ENCODE results near the gene AFF3.

AFF3 gene

GRCh38 chr2:100039291-100039980, 103.0 kb downstream of the AFF3 start:
- DNase-seq (ENCODE audit: low spot score): no peak
- in situ Hi-C loops (cut with MboI; ENCODE audit: low sequenced_read_pairs, unreplicated experiment): no loop called here
- TF ChIP-seq CTCF (IDR thresholded peaks at IDR 0.05; ENCODE audit: borderline replicate concordance, control extremely low read depth, extremely low read depth, insufficient read depth, missing control alignments): no peak

- in situ Hi-C loops (cut with MboI; ENCODE audit: low sequenced_read_pairs, unreplicated experiment): no loop called here
- no peak for TF ChIP-seq CTCF (IDR thresholded peaks at IDR 0.05; ENCODE audit: borderline replicate concordance, control extremely low read depth, extremely low read depth, insufficient read depth, missing control alignments)
- no peak for DNase-seq (ENCODE audit: low spot score)
These were observed 104.4 kb downstream of the AFF3 start for GRCh38 chr2:100038011-100038410.

GRCh38 chr2:100036793-100037192, 105.6 kb downstream of the AFF3 start:
- in situ Hi-C loops (cut with MboI; ENCODE audit: low sequenced_read_pairs, unreplicated experiment): no loop called here
- no peak for DNase-seq (ENCODE audit: low spot score)
- no peak for TF ChIP-seq CTCF (IDR thresholded peaks at IDR 0.05; ENCODE audit: borderline replicate concordance, control extremely low read depth, extremely low read depth, insufficient read depth, missing control alignments)

- no peak for TF ChIP-seq CTCF (IDR thresholded peaks at IDR 0.05; ENCODE audit: borderline replicate concordance, control extremely low read depth, extremely low read depth, insufficient read depth, missing control alignments)
- DNase-seq (ENCODE audit: low spot score): no peak
- in situ Hi-C loops (cut with MboI; ENCODE audit: low sequenced_read_pairs, unreplicated experiment): no loop called here
These were observed 106.4 kb downstream of the AFF3 start for GRCh38 chr2:100036026-100036425.

GRCh38 chr2:100034431-100034830, 108.0 kb downstream of the AFF3 start:
- in situ Hi-C loops (cut with MboI; ENCODE audit: low sequenced_read_pairs, unreplicated experiment): no loop called here
- no peak for TF ChIP-seq CTCF (IDR thresholded peaks at IDR 0.05; ENCODE audit: borderline replicate concordance, control extremely low read depth, extremely low read depth, insufficient read depth, missing control alignments)
- DNase-seq (ENCODE audit: low spot score): no peak

GRCh38 chr2:100033976-100034375, 108.4 kb downstream of the AFF3 start:
- no peak for TF ChIP-seq CTCF (IDR thresholded peaks at IDR 0.05; ENCODE audit: borderline replicate concordance, control extremely low read depth, extremely low read depth, insufficient read depth, missing control alignments)
- in situ Hi-C loops (cut with MboI; ENCODE audit: low sequenced_read_pairs, unreplicated experiment): no loop called here
- no peak for DNase-seq (ENCODE audit: low spot score)

Data from GM13976 (cell line).